ENCODE measurements around the gene UBE2E1. TPM values are rescaled to one million over a fixed set of nuclear protein-coding genes. Genes with fewer than 3 reads are reported as not detected.

Gene UBE2E1
- total RNA-seq, 4 donors from 2014 or later, result 73.0 to 119 (median 94.6) TPM

DNA sequence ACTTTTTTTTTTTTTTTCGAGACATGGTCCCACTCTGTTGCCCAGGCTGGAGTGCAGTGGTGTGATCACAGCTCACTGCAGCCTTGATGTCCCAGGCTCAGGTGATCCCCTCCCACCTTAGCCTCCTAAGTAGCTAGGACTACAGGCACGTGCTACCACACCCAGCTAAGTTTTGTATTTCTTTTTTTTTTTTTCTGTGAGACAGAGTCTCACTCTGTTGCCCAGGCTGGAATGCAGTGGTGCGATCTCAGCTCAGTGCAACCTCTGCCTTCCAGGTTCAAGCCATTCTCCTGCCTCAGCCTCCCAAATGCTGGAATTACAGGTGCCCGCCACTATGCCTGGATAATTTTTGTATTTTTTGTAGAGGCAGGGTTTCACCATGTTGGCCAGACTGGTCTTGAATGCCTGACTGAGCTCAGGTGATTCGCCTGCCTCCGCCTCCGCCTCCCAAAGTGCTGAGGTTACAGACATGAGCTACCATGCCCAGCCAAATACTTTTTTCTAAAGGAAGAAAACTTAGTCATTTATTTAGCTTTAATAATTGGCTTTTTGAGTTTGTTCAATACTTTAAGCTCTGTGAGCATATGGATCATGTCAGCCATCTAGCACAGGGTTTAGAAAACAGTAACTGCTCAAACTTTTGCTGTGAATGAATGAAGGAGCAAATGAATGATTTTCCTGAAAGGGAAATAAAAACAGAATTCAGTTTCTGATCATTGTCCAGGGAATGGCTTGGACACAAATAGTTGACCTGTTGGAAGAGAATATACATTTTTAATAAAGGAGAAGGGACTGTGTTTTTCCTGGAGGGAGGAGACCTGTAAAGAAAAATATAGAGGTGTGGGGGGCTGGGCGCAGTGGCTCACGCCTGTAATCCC is 26.0 kb downstream of the UBE2E1 start:
- 87% methylated on average over 9 of the region's 9 CpGs for WGBS
- DNase-seq (ENCODE audit: low spot score in 2 of 2), result no peak
- peaks cover 10% of the 10 kb centered on the region for H3K4me1 ChIP-seq

DNA sequence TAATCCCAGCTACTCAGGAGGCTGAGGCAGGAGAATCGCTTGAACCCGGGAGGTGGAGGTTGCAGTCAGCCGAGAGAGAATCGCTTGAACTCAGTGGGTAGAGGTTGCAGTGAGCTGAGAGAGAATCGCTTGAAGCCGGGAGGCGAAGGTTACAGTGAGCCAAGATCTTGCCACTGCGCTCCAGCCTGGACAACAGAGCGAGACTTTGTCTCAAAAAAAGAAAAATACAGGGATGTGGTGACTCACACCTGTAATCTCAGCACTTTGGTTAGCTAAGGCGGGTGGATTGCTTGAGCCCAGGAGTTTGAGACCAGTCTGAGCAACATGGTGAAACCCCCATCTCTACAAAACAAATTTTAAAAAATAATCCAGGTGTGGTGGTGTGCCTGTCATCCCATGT is 26.8 kb downstream of the UBE2E1 start:
- DNase-seq (ENCODE audit: low spot score in 2 of 2), result no peak
- no peaks in the 10 kb centered on the region for H3K36me3 ChIP-seq
- TF ChIP-seq POLR2A (IDR thresholded peaks at IDR 0.05), result no peak
- TF ChIP-seq EP300 (IDR thresholded peaks at IDR 0.05), result no peak
- TF ChIP-seq POLR2AphosphoS5 (IDR thresholded peaks at IDR 0.05), result no peak
- TF ChIP-seq, protein P1, sequence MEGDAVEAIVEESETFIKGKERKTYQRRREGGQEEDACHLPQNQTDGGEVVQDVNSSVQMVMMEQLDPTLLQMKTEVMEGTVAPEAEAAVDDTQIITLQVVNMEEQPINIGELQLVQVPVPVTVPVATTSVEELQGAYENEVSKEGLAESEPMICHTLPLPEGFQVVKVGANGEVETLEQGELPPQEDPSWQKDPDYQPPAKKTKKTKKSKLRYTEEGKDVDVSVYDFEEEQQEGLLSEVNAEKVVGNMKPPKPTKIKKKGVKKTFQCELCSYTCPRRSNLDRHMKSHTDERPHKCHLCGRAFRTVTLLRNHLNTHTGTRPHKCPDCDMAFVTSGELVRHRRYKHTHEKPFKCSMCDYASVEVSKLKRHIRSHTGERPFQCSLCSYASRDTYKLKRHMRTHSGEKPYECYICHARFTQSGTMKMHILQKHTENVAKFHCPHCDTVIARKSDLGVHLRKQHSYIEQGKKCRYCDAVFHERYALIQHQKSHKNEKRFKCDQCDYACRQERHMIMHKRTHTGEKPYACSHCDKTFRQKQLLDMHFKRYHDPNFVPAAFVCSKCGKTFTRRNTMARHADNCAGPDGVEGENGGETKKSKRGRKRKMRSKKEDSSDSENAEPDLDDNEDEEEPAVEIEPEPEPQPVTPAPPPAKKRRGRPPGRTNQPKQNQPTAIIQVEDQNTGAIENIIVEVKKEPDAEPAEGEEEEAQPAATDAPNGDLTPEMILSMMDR (IDR thresholded peaks at IDR 0.05), result no peak
- no peaks in the 10 kb centered on the region for H3K27me3 ChIP-seq
- no peak overlapping the region for H3K27ac ChIP-seq
- H3K9me3 ChIP-seq, result no peaks in the 10 kb centered on the region
- peaks cover 18% of the 10 kb centered on the region for H3K4me1 ChIP-seq
- H3K4me3 ChIP-seq, result no peak overlapping the region
- WGBS, result 95% methylated on average over 10 of the region's 10 CpGs

More for the DNA sequence above, 26.0 kb downstream of the UBE2E1 start:
- no peak overlapping the region for H3K27ac ChIP-seq
- no peaks in the 10 kb centered on the region for H3K27me3 ChIP-seq
- no peak overlapping the region for H3K4me3 ChIP-seq
- H3K9me3 ChIP-seq, result no peaks in the 10 kb centered on the region
- TF ChIP-seq POLR2A (IDR thresholded peaks at IDR 0.05) (no peak), EP300 (IDR thresholded peaks at IDR 0.05) (no peak), POLR2AphosphoS5 (IDR thresholded peaks at IDR 0.05) (no peak)
- TF ChIP-seq, protein P1 (IDR thresholded peaks at IDR 0.05), result no peak
- no peaks in the 10 kb centered on the region for H3K36me3 ChIP-seq

DNA sequence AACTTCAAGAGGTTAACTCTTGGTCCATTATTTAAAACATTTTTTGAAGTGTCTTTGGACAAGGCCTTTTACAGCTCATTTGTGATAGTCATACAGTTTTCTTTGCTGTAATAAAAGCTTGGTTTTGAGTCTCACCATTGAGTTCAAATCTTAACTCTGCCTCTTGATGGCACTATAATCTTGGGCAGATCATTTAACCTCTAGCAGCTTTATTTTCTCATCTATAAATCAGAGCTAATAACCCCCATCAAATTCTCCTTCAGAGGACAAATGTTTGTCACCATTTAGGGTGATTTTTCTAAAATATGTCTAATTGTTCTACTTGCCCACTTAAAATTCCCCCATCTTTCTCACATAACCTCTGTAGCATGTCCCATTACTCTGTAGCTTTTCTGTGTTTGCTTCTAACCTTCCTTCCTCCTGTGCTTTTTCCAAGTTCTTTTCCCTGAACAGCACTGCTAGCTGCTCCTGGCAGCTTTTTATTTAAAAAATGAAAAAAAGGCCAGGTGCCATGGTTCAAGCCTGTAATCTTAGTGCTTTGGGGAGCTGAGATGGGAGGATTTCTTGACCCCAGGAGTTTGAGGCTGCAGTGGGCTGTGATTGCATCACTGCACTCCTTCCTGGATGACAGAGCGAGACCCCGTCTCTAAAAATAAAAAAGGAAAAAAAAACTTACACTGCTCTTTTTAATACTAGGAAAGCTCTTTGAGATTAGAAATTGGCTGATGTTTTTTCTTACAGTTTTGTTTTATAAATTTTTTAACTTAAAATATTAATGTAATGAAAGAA is 28.5 kb downstream of the UBE2E1 start:
- Histone ChIP-seq H3K27ac (no peak overlapping the region), H3K36me3 (no peaks in the 10 kb centered on the region), H3K4me3 (no peak overlapping the region), H3K9me3 (no peaks in the 10 kb centered on the region), H3K27me3 (no peaks in the 10 kb centered on the region), H3K4me1 (peaks cover 18% of the 10 kb centered on the region)
- 85% methylated on average over 2 of the region's 2 CpGs for WGBS
- no peak for TF ChIP-seq POLR2A (IDR thresholded peaks at IDR 0.05)
- no peak for TF ChIP-seq EP300 (IDR thresholded peaks at IDR 0.05)
- TF ChIP-seq, protein P1 (IDR thresholded peaks at IDR 0.05), result no peak
- TF ChIP-seq POLR2AphosphoS5 (IDR thresholded peaks at IDR 0.05), result no peak
- no peak for DNase-seq (ENCODE audit: low spot score in 2 of 2)

DNA sequence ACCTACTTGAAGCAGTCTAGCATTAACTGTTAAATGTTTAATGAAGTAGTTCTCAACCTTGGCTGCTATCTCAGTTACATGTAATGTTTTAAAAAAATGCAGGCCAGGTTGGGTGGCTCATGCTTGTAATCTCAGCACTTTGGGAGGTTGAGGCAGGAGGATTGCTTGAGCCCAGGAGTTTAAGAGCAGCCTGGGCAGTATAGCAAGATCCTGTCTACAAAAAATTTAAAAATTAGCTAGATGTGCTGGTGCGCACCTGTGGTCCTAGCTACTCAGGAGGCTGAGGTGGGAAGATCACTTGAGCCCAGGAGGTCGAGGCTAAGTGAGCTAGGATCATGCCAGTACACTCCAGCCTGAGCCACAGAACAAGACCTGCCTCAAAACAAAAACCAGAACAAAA is 29.3 kb downstream of the UBE2E1 start:
- WGBS, result 91% methylated on average over 2 of the region's 2 CpGs
- no peaks in the 10 kb centered on the region for H3K36me3 ChIP-seq
- TF ChIP-seq POLR2AphosphoS5 (IDR thresholded peaks at IDR 0.05), result no peak
- no peak overlapping the region for H3K4me3 ChIP-seq
- no peaks in the 10 kb centered on the region for H3K9me3 ChIP-seq
- peaks cover 20% of the 10 kb centered on the region for H3K4me1 ChIP-seq
- H3K27me3 ChIP-seq, result no peaks in the 10 kb centered on the region
- no peak for DNase-seq (ENCODE audit: low spot score in 2 of 2)
- H3K27ac ChIP-seq, result no peak overlapping the region

DNA sequence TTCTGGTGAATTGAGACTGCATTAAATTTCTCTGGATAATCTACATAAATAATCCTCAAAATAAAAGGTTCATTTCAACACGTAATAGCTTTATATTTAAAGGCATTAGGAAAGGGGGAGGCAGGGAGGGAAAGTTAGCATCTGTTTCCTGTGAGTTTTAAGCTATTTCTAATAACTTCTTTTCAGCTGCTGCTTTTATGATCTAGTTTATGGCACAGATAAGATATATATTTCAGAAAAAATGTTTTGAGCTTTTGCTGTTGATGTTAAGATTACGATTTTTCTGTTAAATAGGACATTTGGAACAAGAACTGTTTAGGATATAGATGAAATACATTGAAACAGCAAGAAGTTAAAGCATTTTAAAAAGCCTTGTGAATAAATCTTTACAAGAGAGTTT is 30.0 kb downstream of the UBE2E1 start:
- Histone ChIP-seq H3K36me3 (no peaks in the 10 kb centered on the region), H3K4me3 (no peak overlapping the region), H3K27me3 (no peaks in the 10 kb centered on the region), H3K9me3 (no peaks in the 10 kb centered on the region), H3K4me1 (peaks cover 25% of the 10 kb centered on the region), H3K27ac (no peak overlapping the region)
- no peak for DNase-seq (ENCODE audit: low spot score in 2 of 2)
- WGBS, result 68% methylated on average over 2 of the region's 2 CpGs
- TF ChIP-seq, protein P1 (IDR thresholded peaks at IDR 0.05), result no peak
- no peak for TF ChIP-seq POLR2A (IDR thresholded peaks at IDR 0.05)
- no peak for TF ChIP-seq POLR2AphosphoS5 (IDR thresholded peaks at IDR 0.05)
- TF ChIP-seq EP300 (IDR thresholded peaks at IDR 0.05), result no peak

Measured in suprapubic skin (tissue), 4 donors.